Memory B cell (primary cell): ENCODE data around the gene ABI3BP.

ENCODE experiments used
- ATAC-seq: fragments of 150-1000 bp; cut with Tn5 transposase; 2 replicates; pipeline ENCODE4 v1.10.0; 2021; ENCODE audit warnings: low read depth, mild to moderate bottlenecking, moderate library complexity
- DNase-seq, 2 donors: peaks; one replicate each; pipeline ENCODE4 v3.0.0; 2022; ENCODE audit warnings: low spot score in 2 of 2
- H3K27ac Mint-ChIP-seq: one replicate; pipeline ENCODE4 v1.8.0; 2022; ENCODE audit warnings: mild to moderate bottlenecking, moderate library complexity, mixed read lengths
- H3K27me3 Mint-ChIP-seq: one replicate; pipeline ENCODE4 v1.8.0; 2022; ENCODE audit warnings: mixed read lengths
- H3K36me3 Mint-ChIP-seq: one replicate; pipeline ENCODE4 v1.8.0; 2022; ENCODE audit warnings: mild to moderate bottlenecking, mixed read lengths
- H3K4me1 Mint-ChIP-seq: one replicate; pipeline ENCODE4 v1.8.0; 2022; ENCODE audit warnings: mixed read lengths
- H3K4me3 Mint-ChIP-seq: one replicate; pipeline ENCODE4 v1.8.0; 2022; ENCODE audit warnings: mild to moderate bottlenecking, moderate library complexity, mixed read lengths
- H3K9me3 Mint-ChIP-seq: one replicate; pipeline ENCODE4 v1.8.0; 2022; ENCODE audit warnings: mixed read lengths

Gene ABI3BP

DNA sequence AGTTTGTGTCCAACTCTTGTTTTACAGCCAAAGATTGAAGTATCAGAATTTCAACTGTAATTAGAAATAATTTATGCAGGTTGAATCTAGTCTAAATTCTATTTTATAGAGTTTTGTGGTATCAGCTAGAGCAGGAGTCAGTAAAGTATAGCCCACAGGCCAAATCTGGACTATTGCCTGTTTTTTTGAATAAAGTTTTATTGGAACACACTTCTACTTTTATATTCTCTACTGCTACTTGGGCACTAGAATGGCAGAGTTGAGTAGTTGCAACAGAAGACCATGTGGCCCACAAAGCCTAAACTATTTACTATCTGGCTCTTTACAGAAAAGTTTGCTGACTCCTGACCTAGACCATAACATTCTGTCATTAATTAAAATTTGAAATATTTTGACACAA, 247.6 kb downstream of the ABI3BP start:
- H3K27ac Mint-ChIP-seq, result no peak overlapping the region

GRCh38 chr3:100744671-100745070, 248.6 kb downstream of the ABI3BP start:
- no peak for ATAC-seq
- H3K9me3 Mint-ChIP-seq, result no peaks in the 10 kb centered on the region
- no peaks in the 10 kb centered on the region for H3K4me1 Mint-ChIP-seq
- H3K27me3 Mint-ChIP-seq, result no peaks in the 10 kb centered on the region
- H3K36me3 Mint-ChIP-seq, result peaks cover 21% of the 10 kb centered on the region
- no peak for DNase-seq
- no peak overlapping the region for H3K27ac Mint-ChIP-seq
- H3K4me3 Mint-ChIP-seq, result no peak overlapping the region

More for the DNA sequence above, 247.6 kb downstream of the ABI3BP start:
- Mint-ChIP-seq H3K9me3 (no peaks in the 10 kb centered on the region), H3K4me1 (no peaks in the 10 kb centered on the region), H3K36me3 (peaks cover 22% of the 10 kb centered on the region), H3K4me3 (no peak overlapping the region), H3K27me3 (no peaks in the 10 kb centered on the region)
- ATAC-seq, result no peak
- DNase-seq, result no peak

DNA sequence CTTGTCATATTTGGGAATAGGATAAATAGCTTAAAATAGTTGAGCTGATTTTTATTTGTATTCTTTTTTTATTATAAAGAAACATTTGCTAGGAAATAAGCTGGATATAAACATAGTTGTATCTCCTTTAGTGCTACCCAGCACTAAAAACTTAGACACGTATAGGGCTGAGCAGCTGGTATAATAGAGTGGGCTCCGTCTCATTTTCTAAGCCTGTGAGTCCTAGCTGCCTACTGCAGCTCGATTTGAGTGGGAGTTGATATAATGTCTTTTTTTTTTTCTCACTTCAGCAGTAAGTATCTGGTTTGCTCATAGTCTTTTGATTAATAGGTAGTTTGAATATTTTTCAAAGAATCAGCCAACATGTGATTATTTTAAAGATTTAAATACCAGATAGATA, 249.7 kb downstream of the ABI3BP start:
- Mint-ChIP-seq H3K4me1 (no peaks in the 10 kb centered on the region), H3K9me3 (no peaks in the 10 kb centered on the region), H3K27me3 (no peaks in the 10 kb centered on the region), H3K4me3 (no peak overlapping the region), H3K27ac (no peak overlapping the region), H3K36me3 (peaks cover 20% of the 10 kb centered on the region)
- ATAC-seq (no peak), DNase-seq (no peak)

- Mint-ChIP-seq H3K36me3 (peaks cover 28% of the 10 kb centered on the region), H3K27ac (no peak overlapping the region), H3K9me3 (no peaks in the 10 kb centered on the region), H3K27me3 (no peaks in the 10 kb centered on the region), H3K4me1 (no peaks in the 10 kb centered on the region), H3K4me3 (no peak overlapping the region)
- DNase-seq (no peak), ATAC-seq (no peak)
These were observed 253.0 kb downstream of the ABI3BP start for GRCh38 chr3:100740207-100740606.

GRCh38 chr3:100737334-100737733, 255.9 kb downstream of the ABI3BP start:
- peaks cover 36% of the 10 kb centered on the region for H3K36me3 Mint-ChIP-seq
- ATAC-seq (no peak), DNase-seq (no peak)
- no peaks in the 10 kb centered on the region for H3K4me1 Mint-ChIP-seq
- no peaks in the 10 kb centered on the region for H3K9me3 Mint-ChIP-seq
- no peaks in the 10 kb centered on the region for H3K27me3 Mint-ChIP-seq
- no peak overlapping the region for H3K4me3 Mint-ChIP-seq
- H3K27ac Mint-ChIP-seq, result no peak overlapping the region

- Mint-ChIP-seq H3K27me3 (no peaks in the 10 kb centered on the region), H3K36me3 (peaks cover 38% of the 10 kb centered on the region), H3K9me3 (no peaks in the 10 kb centered on the region), H3K27ac (no peak overlapping the region), H3K4me3 (no peak overlapping the region), H3K4me1 (peaks cover 3% of the 10 kb centered on the region)
- no peak for ATAC-seq
- no peak for DNase-seq
These were observed 260.8 kb downstream of the ABI3BP start for GRCh38 chr3:100732435-100732834.

- Mint-ChIP-seq H3K36me3 (peaks cover 34% of the 10 kb centered on the region), H3K27me3 (no peaks in the 10 kb centered on the region), H3K4me3 (no peak overlapping the region), H3K27ac (peak overlapping the region; percentile 8), H3K9me3 (no peaks in the 10 kb centered on the region), H3K4me1 (peaks cover 3% of the 10 kb centered on the region)
- DNase-seq (no peak), ATAC-seq (no peak)
These were observed 262.7 kb downstream of the ABI3BP start for GRCh38 chr3:100730524-100730923.

DNA sequence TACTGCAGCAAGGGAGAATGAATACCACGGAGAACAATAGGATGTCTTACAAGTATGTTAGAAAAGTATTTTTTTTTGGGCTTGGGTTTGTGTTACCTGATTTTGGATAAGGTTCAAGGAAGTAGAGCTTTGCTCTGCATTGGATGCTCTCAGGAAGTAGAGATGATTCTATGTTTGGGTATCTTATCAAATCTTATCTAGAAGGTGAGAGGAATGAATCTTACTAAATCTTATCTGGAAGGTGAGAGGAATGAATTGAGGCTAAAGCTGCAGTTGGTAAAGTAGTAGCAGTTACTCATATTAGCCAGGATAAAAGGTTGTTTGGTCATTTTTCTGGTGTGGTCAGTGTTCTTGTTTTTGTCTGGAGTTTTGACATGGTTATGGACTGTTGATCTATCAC, 266.5 kb downstream of the ABI3BP start:
- Mint-ChIP-seq H3K4me1 (peaks cover 3% of the 10 kb centered on the region), H3K27ac (peak overlapping the region; percentile 8), H3K4me3 (no peak overlapping the region), H3K36me3 (peaks cover 28% of the 10 kb centered on the region), H3K27me3 (no peaks in the 10 kb centered on the region), H3K9me3 (no peaks in the 10 kb centered on the region)
- DNase-seq (no peak), ATAC-seq (no peak)

DNA sequence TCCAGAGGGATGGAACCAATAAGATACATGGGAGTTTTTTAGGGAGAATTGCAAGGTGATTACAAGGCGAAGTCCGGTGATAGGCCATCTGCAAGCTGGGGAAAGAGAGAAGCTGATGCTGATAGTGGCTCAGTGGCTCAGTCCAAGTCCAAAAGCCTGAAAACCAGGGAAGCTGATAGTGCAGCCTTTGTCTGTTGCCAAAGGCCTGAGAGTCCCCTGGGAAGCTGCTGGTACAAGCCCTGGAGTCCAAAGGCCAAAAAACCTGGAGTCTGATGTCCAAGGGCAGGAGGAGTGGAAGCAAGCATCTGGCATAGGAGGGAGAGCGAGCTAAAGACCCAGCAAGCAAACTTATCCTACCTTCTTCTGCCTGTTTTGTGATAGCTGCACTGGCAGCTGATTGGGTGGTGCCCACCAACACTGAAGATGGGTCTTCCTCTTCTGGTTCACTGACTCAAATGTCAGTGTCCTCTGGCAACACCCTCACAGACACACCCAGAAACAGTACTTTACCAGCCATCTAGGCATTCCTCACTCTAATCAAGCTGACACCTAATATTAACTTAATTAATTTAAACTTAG, 267.2 kb downstream of the ABI3BP start:
- Mint-ChIP-seq H3K4me3 (no peak overlapping the region), H3K4me1 (peaks cover 3% of the 10 kb centered on the region), H3K27me3 (no peaks in the 10 kb centered on the region), H3K36me3 (peaks cover 31% of the 10 kb centered on the region), H3K27ac (no peak overlapping the region), H3K9me3 (no peaks in the 10 kb centered on the region)
- ATAC-seq, result no peak
- no peak for DNase-seq

GRCh38 chr3:100720426-100720825, 272.8 kb downstream of the ABI3BP start:
- ATAC-seq (no peak), DNase-seq (no peak)
- H3K27me3 Mint-ChIP-seq, result no peaks in the 10 kb centered on the region
- H3K27ac Mint-ChIP-seq, result no peak overlapping the region
- H3K9me3 Mint-ChIP-seq, result peaks cover 2% of the 10 kb centered on the region
- peaks cover 35% of the 10 kb centered on the region for H3K36me3 Mint-ChIP-seq
- peaks cover 13% of the 10 kb centered on the region for H3K4me1 Mint-ChIP-seq
- no peak overlapping the region for H3K4me3 Mint-ChIP-seq

GRCh38 chr3:100719136-100719535, 274.1 kb downstream of the ABI3BP start:
- no peak overlapping the region for H3K27ac Mint-ChIP-seq
- H3K4me3 Mint-ChIP-seq, result no peak overlapping the region
- no peak for ATAC-seq
- H3K36me3 Mint-ChIP-seq, result peaks cover 40% of the 10 kb centered on the region
- DNase-seq, result no peak
- H3K4me1 Mint-ChIP-seq, result peaks cover 19% of the 10 kb centered on the region
- H3K27me3 Mint-ChIP-seq, result no peaks in the 10 kb centered on the region
- peaks cover 2% of the 10 kb centered on the region for H3K9me3 Mint-ChIP-seq

- no peak overlapping the region for H3K27ac Mint-ChIP-seq
- no peak overlapping the region for H3K4me3 Mint-ChIP-seq
- H3K36me3 Mint-ChIP-seq, result peaks cover 43% of the 10 kb centered on the region
- peaks cover 24% of the 10 kb centered on the region for H3K4me1 Mint-ChIP-seq
- peaks cover 2% of the 10 kb centered on the region for H3K9me3 Mint-ChIP-seq
- ATAC-seq (no peak), DNase-seq (no peak)
- no peaks in the 10 kb centered on the region for H3K27me3 Mint-ChIP-seq
These were observed 275.4 kb downstream of the ABI3BP start for GRCh38 chr3:100717637-100718487.

GRCh38 chr3:100717063-100717462, 276.2 kb downstream of the ABI3BP start:
- DNase-seq (no peak), ATAC-seq (no peak)
- Mint-ChIP-seq H3K27me3 (no peaks in the 10 kb centered on the region), H3K27ac (peak overlapping the region; percentile 2), H3K4me1 (peaks cover 30% of the 10 kb centered on the region), H3K9me3 (peaks cover 2% of the 10 kb centered on the region), H3K36me3 (peaks cover 42% of the 10 kb centered on the region), H3K4me3 (no peak overlapping the region)

DNA sequence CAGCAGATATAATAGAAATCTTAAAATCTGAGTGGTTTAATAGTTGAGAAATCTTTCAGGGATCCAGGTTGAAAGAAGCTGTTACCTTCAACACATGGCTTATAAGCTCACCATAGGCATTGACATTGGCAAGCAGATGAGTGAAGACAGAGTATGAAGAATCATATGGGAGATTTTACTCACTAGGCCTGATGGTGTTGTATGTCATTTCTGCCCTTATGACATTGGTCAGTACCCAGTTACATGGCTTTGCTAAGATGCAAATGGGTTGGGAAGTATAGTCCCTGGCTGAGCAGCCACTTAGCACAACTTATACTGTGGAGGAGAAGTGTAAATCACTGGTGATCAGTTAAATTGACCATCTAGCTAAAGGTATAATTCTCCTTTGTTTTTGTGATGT, 278.0 kb downstream of the ABI3BP start:
- Mint-ChIP-seq H3K27me3 (no peaks in the 10 kb centered on the region), H3K4me1 (peaks cover 40% of the 10 kb centered on the region), H3K36me3 (peaks cover 41% of the 10 kb centered on the region), H3K4me3 (no peak overlapping the region), H3K27ac (no peak overlapping the region), H3K9me3 (peaks cover 3% of the 10 kb centered on the region)
- DNase-seq (no peak), ATAC-seq (no peak)
